Right atrium auricular region (tissue), 2 donors: ENCODE measurements around the gene LIFR. TPM values are rescaled to one million over a fixed set of nuclear protein-coding genes. Genes with fewer than 3 reads are reported as not detected.
A peak's percentile ranks its signal among the peaks of the same experiment; 100 is the strongest.

Experiments used
- DNase-seq: peaks from one replicate; pipeline ENCODE4 v3.0.0-alpha.2; 2019; ENCODE audit warnings: low spot score
- H3K27ac ChIP-seq, 2 donors: fragments of 200-600 bp; sonication (generic); 1 replicate in 1 of 2; 2 replicates in 1 of 2; pipeline ENCODE4 v1.5.1; 2016 to 2019
- H3K27me3 ChIP-seq, 2 donors: fragments of 200-600 bp; sonication (generic); one replicate each; pipeline versions ENCODE4 v1.5.1 to v1.6.0; 2017 to 2019
- H3K36me3 ChIP-seq: fragments of 200-600 bp; sonication (generic); one replicate; pipeline ENCODE4 v1.5.1; 2016
- H3K4me1 ChIP-seq, 2 donors: fragments of 200-600 bp; sonication (generic); one replicate each; pipeline versions ENCODE4 v1.5.1 to v1.6.0; 2017 to 2019
- H3K4me3 ChIP-seq, 2 donors: fragments of 200-600 bp; sonication (generic); 1 replicate in 1 of 2; 2 replicates in 1 of 2; pipeline ENCODE4 v1.5.1; 2017 to 2019; ENCODE audit warnings: mild to moderate bottlenecking in 1 of 2, moderate library complexity in 1 of 2
- H3K9me3 ChIP-seq, 2 donors: fragments of 200-600 bp; sonication (generic); one replicate each; pipeline ENCODE4 v1.5.1; 2019
- total RNA-seq, 2 donors: library from RNA; depleted of rRNA; stranded (reverse); fragments of >200 nt; gene quantifications; one replicate each; pipeline ENCODE4 v1.1.0, GENCODE V29; 2016
- TF ChIP-seq, protein P1 (sequence below), 2 donors: fragments of 200-600 bp; sonication (generic); IDR thresholded peaks; one replicate each; pipeline ENCODE4 v1.5.1; 2019; ENCODE audit warnings: antibody characterized with exemption in 2 of 2

LIFR gene
- total RNA-seq, 2 donors from 2014 or later = 38.9 to 58.0 TPM

DNA sequence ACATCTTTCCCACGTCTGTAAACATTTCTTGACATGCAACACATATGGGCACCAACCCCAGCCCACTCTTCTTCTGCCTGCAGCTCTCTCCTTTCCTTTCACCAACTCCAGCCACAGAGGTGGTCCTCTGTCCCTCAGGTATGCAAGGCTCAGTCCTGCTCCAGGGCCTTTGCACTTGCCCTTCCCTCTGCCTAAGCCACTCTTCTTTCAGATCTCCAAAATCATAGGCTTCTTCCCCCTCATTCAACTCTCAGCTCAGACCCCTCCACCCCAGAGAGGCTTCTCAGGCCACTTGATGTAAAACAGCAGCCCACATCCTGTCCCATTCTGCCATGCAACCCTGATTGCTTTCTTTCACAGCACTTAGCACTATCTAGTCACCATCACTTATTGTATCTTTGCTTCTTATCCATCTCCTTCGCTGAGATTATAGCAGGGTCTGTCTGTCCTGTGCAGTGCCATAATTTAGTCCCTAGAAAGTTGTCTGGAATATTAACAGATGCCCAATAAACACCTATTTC, 3.4 kb downstream of the LIFR start:
- Histone ChIP-seq H3K4me1 (peaks cover 0 to 50% of the 10 kb centered on the region in 2 donors), H3K4me3 (no peak overlapping the region), H3K36me3 (no peaks in the 10 kb centered on the region), H3K27me3 (no peaks in the 10 kb centered on the region), H3K9me3 (no peaks in the 10 kb centered on the region), H3K27ac (peak overlapping the region in 1 of 2 donors; percentile 33)
- no peak for DNase-seq
- TF ChIP-seq, protein P1, sequence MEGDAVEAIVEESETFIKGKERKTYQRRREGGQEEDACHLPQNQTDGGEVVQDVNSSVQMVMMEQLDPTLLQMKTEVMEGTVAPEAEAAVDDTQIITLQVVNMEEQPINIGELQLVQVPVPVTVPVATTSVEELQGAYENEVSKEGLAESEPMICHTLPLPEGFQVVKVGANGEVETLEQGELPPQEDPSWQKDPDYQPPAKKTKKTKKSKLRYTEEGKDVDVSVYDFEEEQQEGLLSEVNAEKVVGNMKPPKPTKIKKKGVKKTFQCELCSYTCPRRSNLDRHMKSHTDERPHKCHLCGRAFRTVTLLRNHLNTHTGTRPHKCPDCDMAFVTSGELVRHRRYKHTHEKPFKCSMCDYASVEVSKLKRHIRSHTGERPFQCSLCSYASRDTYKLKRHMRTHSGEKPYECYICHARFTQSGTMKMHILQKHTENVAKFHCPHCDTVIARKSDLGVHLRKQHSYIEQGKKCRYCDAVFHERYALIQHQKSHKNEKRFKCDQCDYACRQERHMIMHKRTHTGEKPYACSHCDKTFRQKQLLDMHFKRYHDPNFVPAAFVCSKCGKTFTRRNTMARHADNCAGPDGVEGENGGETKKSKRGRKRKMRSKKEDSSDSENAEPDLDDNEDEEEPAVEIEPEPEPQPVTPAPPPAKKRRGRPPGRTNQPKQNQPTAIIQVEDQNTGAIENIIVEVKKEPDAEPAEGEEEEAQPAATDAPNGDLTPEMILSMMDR (IDR thresholded peaks at IDR 0.05) = no peak

DNA sequence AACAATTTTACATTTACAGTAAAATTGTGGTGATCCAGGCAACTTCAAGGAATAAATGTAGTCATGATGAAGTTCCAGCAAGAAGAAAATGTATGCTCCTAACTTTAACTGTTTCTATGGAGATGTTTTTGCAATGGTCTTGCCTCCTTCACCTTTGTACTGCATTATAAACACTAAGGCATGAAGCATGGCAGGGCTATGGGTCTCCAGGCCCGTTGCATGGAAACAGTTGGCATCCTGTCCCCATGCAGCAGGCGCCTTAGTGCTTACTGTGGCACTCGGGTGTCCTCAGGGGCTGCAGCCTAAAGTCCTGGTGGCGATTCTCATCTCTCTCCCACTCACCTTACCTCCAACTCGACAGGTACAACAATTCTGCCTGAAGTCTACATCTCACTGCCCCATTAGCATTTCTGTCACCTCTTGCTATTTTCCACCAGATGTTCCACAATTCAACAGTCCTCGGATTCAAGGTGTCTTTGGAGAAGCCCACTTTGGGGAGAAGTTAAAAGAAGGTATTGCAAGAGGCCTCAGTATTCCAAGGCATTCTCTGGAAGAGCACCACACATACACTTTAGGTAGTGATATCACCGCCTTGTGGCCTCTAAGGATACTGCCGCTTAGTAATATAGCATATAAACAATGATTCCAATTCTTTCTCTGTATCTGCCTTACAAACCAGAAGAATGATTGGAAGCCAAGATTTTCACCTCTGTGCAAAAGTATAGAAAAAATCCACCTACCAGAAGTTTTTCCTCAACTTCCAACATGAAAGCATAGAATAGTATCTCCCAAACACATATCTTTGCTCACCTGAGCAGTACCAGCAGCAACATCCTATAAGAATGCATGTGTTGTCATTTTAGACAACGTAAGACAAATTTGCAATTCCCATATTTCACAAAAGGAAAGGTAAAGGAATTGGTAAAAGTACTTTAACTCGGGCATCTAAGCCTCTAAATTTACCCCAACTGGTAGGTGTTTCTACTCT, 5.1 kb downstream of the LIFR start:
- peak overlapping the region; percentile 19 to 54 for H3K27ac ChIP-seq

DNA sequence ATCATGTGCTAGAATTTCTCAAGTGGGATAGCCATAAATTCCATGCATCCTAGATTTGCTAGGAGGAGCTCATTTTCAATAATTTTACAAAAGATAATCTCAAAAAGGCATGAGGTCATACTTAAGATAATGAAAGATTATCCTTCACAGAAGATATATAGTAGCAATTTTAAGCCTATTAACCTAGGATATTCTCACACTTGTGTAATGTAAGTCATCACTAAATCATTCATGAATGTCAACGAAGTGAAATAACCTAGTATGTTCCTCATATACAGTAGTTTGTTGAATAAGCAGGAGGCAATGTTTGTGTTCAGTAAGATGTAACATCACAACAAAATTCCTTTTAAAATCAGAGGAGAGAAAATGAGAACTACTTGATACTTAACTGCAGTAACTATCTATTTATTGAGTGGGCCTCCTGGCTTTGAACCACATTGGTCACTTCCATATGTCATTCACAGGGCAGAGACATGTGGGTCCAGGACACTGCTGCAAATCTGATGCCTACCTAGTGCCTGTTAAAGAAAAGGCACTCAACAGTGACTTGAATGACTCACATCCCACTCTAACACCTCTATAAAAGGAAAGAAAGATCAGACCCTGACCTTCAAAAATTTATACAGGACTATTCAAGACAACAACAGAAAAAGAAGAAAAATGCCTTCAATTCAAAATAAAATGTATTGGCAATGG, 8.2 kb downstream of the LIFR start:
- H3K9me3 ChIP-seq = no peaks in the 10 kb centered on the region
- H3K27ac ChIP-seq = peak overlapping the region; percentile 63 to 84
- no peak overlapping the region for H3K4me3 ChIP-seq
- no peaks in the 10 kb centered on the region for H3K36me3 ChIP-seq
- peaks cover 0 to 54% of the 10 kb centered on the region in 2 donors for H3K4me1 ChIP-seq
- no peaks in the 10 kb centered on the region for H3K27me3 ChIP-seq
- no peak for DNase-seq
- TF ChIP-seq, protein P1 (IDR thresholded peaks at IDR 0.05) = no peak

More for the DNA sequence above, 5.1 kb downstream of the LIFR start:
- Histone ChIP-seq H3K4me3 (no peak overlapping the region), H3K4me1 (peaks cover 0 to 58% of the 10 kb centered on the region in 2 donors), H3K36me3 (no peaks in the 10 kb centered on the region), H3K9me3 (no peaks in the 10 kb centered on the region), H3K27me3 (no peaks in the 10 kb centered on the region)
- no peak for DNase-seq
- TF ChIP-seq, protein P1 (IDR thresholded peaks at IDR 0.05) = peak; percentile 28 to 71

DNA sequence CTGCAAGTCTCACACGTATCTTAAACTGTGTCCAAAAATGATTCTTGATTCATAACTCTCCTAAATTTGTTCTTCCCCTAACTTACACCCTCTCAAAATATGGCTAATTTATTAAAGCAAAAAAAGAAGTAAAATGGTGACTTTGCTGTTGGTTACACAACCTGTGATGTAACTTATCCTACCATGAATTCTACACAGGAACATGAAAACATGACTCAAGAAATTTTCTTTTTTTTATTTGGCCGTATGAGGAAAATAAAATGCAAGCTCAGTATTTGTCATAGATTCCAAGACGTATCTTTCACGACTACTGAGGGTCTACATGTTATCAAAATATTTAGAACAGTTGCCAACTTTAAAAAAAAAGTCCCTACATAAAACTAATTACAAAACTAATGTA, 9.2 kb downstream of the LIFR start:
- no peak for DNase-seq
- peak overlapping the region; percentile 63 to 84 for H3K27ac ChIP-seq
- H3K4me3 ChIP-seq = no peak overlapping the region
- no peaks in the 10 kb centered on the region for H3K27me3 ChIP-seq
- no peaks in the 10 kb centered on the region for H3K9me3 ChIP-seq
- no peaks in the 10 kb centered on the region for H3K36me3 ChIP-seq
- TF ChIP-seq, protein P1 (IDR thresholded peaks at IDR 0.05) = no peak
- H3K4me1 ChIP-seq = peaks cover 0 to 45% of the 10 kb centered on the region in 2 donors

DNA sequence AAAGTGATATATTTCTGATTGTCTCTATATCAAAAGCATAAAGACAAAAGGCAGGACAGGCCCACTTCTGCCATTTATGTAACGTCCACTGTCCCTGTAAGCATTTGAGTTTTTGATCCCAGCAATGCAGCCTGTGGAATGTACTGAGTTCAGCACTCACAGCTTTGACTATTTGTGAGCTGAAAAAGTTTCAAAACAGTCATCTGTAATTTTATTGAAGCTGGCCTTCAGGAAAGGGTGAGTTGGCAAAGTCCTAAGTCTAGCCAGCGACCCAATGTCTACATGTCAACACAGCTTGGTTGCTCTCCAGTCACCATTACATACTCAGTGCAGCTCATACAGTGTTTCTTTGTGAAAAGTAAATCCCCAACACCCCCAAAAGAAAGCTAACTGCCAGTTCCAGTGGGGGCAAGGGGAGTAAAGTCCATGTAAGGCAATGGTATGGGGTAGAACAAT, 9.7 kb downstream of the LIFR start:
- Histone ChIP-seq H3K4me1 (peaks cover 0 to 44% of the 10 kb centered on the region in 2 donors), H3K4me3 (no peak overlapping the region), H3K27ac (peak overlapping the region; percentile 63 to 84), H3K36me3 (no peaks in the 10 kb centered on the region), H3K9me3 (no peaks in the 10 kb centered on the region), H3K27me3 (no peaks in the 10 kb centered on the region)
- TF ChIP-seq, protein P1 (IDR thresholded peaks at IDR 0.05) = no peak
- DNase-seq = no peak
